NT2/D1 (cell line): Measurements from ENCODE around the gene H2AZ1.

Experiments
- DNase-seq: peaks from one replicate; pipeline ENCODE4 v3.0.0-alpha.2; 2011; ENCODE audit warnings: low read depth, low spot score
- H3K27me3 ChIP-seq: 2 replicates; pipeline ENCODE4 v1.6.0; 2011; ENCODE audit warnings: mild to moderate bottlenecking; ENCODE audit not compliant: insufficient read length, insufficient read depth
- H3K36me3 ChIP-seq: 2 replicates; pipeline ENCODE4 v1.6.1; 2011; ENCODE audit warnings: mild to moderate bottlenecking, low read length, mixed read lengths; ENCODE audit not compliant: insufficient read depth, insufficient read length
- H3K4me1 ChIP-seq: 2 replicates; pipeline ENCODE4 v1.5.1; 2011; ENCODE audit not compliant: insufficient read depth, insufficient read length
- H3K4me3 ChIP-seq: 2 replicates; pipeline ENCODE4 v1.5.1; 2011; ENCODE audit warnings: low read depth; ENCODE audit not compliant: insufficient read length
- H3K9ac ChIP-seq: 2 replicates; pipeline ENCODE4 v1.6.0; 2011; ENCODE audit warnings: low read depth; ENCODE audit not compliant: insufficient read length
- H3K9me3 ChIP-seq: 2 replicates; pipeline ENCODE4 v1.5.1; 2011; ENCODE audit warnings: mild to moderate bottlenecking, low read length; ENCODE audit not compliant: insufficient read depth
- SUZ12 ChIP-seq: IDR thresholded peaks from 2 replicates; pipeline ENCODE4 v1.6.1; 2011; ENCODE audit not compliant: insufficient read length, insufficient read depth; ENCODE audit errors: extremely low read depth
- YY1 ChIP-seq: IDR thresholded peaks from 2 replicates; pipeline ENCODE4 v1.6.1; 2011; ENCODE audit not compliant: insufficient read length, insufficient read depth
- ZNF274 ChIP-seq: IDR thresholded peaks from 2 replicates; pipeline ENCODE4 v1.6.1; 2011; ENCODE audit warnings: mild to moderate bottlenecking, low read depth, low read length

Gene H2AZ1

GRCh38 chr4:99949999-99950912, at the start of gene H2AZ1:
Gene H2AZ1, minus strand, starts transcription at chr4:99950275. Its CDS starts 105 bp downstream, at chr4:99950170.
- TF ChIP-seq SUZ12 (no peak), YY1 (no peak), ZNF274 (no peak)
- no peaks in the 10 kb centered on the region for H3K4me1 ChIP-seq
- H3K27me3 ChIP-seq: no peaks in the 10 kb centered on the region
- H3K36me3 ChIP-seq: peaks cover 25% of the 10 kb centered on the region
- H3K4me3 ChIP-seq: peak within 1 kb of the TSS; percentile 90
- DNase-seq: peak; percentile 93
- H3K9me3 ChIP-seq: no peaks in the 10 kb centered on the region
- peak within 1 kb of the TSS; percentile 96 for H3K9ac ChIP-seq

GRCh38 chr4:99998062-99998867, 48.2 kb upstream of the H2AZ1 start:
- TF ChIP-seq SUZ12: no peak
- TF ChIP-seq ZNF274: no peak
- TF ChIP-seq YY1: no peak
- H3K27me3 ChIP-seq: no peaks in the 10 kb centered on the region
- H3K9ac ChIP-seq: no peak overlapping the region
- H3K9me3 ChIP-seq: no peaks in the 10 kb centered on the region
- H3K4me1 ChIP-seq: no peaks in the 10 kb centered on the region
- no peaks in the 10 kb centered on the region for H3K36me3 ChIP-seq
- no peak overlapping the region for H3K4me3 ChIP-seq
- DNase-seq: peak; percentile 3

GRCh38 chr4:99991741-99992140, 41.7 kb upstream of the H2AZ1 start:
- no peak overlapping the region for H3K4me3 ChIP-seq
- no peak overlapping the region for H3K9ac ChIP-seq
- no peaks in the 10 kb centered on the region for H3K27me3 ChIP-seq
- H3K36me3 ChIP-seq: no peaks in the 10 kb centered on the region
- no peaks in the 10 kb centered on the region for H3K4me1 ChIP-seq
- no peak for DNase-seq
- TF ChIP-seq SUZ12: no peak
- TF ChIP-seq ZNF274: no peak
- TF ChIP-seq YY1: no peak
- no peaks in the 10 kb centered on the region for H3K9me3 ChIP-seq

GRCh38 chr4:99987681-99988080, 37.6 kb upstream of the H2AZ1 start:
- no peak for TF ChIP-seq ZNF274
- TF ChIP-seq YY1: no peak
- TF ChIP-seq SUZ12: no peak
- Histone ChIP-seq H3K9me3 (no peaks in the 10 kb centered on the region), H3K36me3 (no peaks in the 10 kb centered on the region), H3K27me3 (no peaks in the 10 kb centered on the region), H3K9ac (no peak overlapping the region), H3K4me1 (no peaks in the 10 kb centered on the region), H3K4me3 (no peak overlapping the region)
- no peak for DNase-seq

- H3K36me3 ChIP-seq: no peaks in the 10 kb centered on the region
- no peak overlapping the region for H3K4me3 ChIP-seq
- TF ChIP-seq YY1: no peak
- no peak for TF ChIP-seq ZNF274
- TF ChIP-seq SUZ12: no peak
- no peaks in the 10 kb centered on the region for H3K27me3 ChIP-seq
- H3K9me3 ChIP-seq: no peaks in the 10 kb centered on the region
- no peak for DNase-seq
- H3K4me1 ChIP-seq: no peaks in the 10 kb centered on the region
- H3K9ac ChIP-seq: no peak overlapping the region
Observed at GRCh38 chr4:99986792-99987191, 36.7 kb upstream of the H2AZ1 start.

GRCh38 chr4:99983289-99983943, 33.3 kb upstream of the H2AZ1 start:
- Histone ChIP-seq H3K9ac (no peak overlapping the region), H3K9me3 (no peaks in the 10 kb centered on the region), H3K27me3 (no peaks in the 10 kb centered on the region), H3K4me1 (no peaks in the 10 kb centered on the region), H3K36me3 (no peaks in the 10 kb centered on the region), H3K4me3 (no peak overlapping the region)
- no peak for TF ChIP-seq ZNF274
- TF ChIP-seq YY1: no peak
- TF ChIP-seq SUZ12: no peak
- DNase-seq: no peak
